ENCODE results near the gene TMEM156.
A peak's percentile ranks its signal among the peaks of the same experiment; 100 is the strongest.

TMEM156 gene

DNA sequence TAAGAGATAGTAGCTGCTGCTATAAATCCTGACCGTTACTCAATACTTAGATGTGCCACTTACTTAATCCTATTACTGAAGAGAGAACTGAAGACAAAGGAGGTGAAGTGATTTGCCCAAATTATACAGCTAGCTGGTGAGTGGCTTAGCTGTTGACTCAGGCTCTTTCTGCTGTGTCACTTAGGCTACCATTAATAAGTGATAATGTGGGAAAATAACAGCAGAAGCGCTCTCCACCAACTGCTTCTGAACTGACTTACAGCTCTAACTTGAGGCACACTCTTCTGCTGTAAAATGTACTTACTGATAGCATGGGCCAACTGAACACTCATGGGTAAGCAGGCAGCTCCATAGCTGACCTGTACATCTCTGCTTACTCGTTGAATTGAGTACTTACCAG lies 22.3 kb upstream of the TMEM156 start:
- no peak overlapping the region for H3K4me3 ChIP-seq (ENCODE audit: low read depth in 1 of 2, low read length in 2 of 2)
- no peaks in the 10 kb centered on the region for H3K36me3 ChIP-seq (ENCODE audit: control insufficient read depth in 1 of 2, insufficient read depth in 2 of 2, low read length in 2 of 2)
- H3K27me3 ChIP-seq (ENCODE audit: low read depth, low read length): no peaks in the 10 kb centered on the region
- peaks cover 0 to 6% of the 10 kb centered on the region in 2 donors for H3K4me1 ChIP-seq (ENCODE audit: control insufficient read depth in 1 of 2, insufficient read depth in 2 of 2, low read length in 2 of 2)
- H3K27ac ChIP-seq (ENCODE audit: low read length): no peak overlapping the region
- H3K9me3 ChIP-seq (ENCODE audit: control insufficient read depth in 1 of 2, low read length in 2 of 2): no peaks in the 10 kb centered on the region

DNA sequence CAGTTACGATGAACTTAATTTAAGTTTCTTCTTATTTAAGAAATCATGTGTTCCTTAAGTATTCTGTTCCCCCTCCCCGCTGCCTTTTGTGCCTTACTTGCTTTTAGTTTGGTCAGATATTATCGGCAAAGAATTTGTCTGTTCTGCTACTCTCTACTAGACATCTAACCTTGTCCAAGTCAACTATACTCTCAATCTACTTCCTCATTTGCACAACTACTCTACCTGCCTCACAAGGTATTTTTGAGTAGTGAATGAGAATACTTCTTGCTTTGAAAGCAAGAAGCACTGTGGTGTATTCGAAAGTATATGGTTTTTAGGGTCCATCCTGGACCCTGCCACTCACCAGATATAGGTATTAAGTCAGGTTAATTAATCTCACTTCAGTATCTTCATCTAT lies 21.8 kb upstream of the TMEM156 start:
- Histone ChIP-seq H3K27ac (ENCODE audit: low read length) (no peak overlapping the region), H3K27me3 (ENCODE audit: low read depth, low read length) (no peaks in the 10 kb centered on the region), H3K9me3 (ENCODE audit: control insufficient read depth in 1 of 2, low read length in 2 of 2) (no peaks in the 10 kb centered on the region), H3K4me3 (ENCODE audit: low read depth in 1 of 2, low read length in 2 of 2) (no peak overlapping the region), H3K4me1 (ENCODE audit: control insufficient read depth in 1 of 2, insufficient read depth in 2 of 2, low read length in 2 of 2) (peaks cover 0 to 6% of the 10 kb centered on the region in 2 donors), H3K36me3 (ENCODE audit: control insufficient read depth in 1 of 2, insufficient read depth in 2 of 2, low read length in 2 of 2) (no peaks in the 10 kb centered on the region)

DNA sequence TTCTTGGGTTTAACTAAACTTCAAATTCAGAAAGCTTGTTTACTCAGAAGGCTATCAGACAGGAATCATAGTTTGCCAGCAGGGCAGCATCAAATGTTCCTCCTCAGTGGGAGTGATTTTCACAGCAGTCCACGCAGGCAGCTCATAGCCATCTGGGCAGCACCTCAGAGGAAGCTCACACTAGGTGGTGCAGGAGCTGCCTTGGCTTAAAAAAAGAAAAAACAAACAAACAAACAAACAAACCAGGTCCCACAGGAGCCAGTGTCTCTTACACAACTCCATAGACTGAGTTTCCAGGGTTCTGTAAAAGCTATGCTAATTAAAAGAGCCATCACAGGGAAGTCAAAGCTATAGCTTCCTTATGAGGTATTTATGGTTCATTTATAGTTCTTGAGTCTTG lies 19.3 kb upstream of the TMEM156 start:
- Histone ChIP-seq H3K4me3 (ENCODE audit: low read depth in 1 of 2, low read length in 2 of 2) (no peak overlapping the region), H3K4me1 (ENCODE audit: control insufficient read depth in 1 of 2, insufficient read depth in 2 of 2, low read length in 2 of 2) (peaks cover 6 to 21% of the 10 kb centered on the region in 2 donors), H3K27me3 (ENCODE audit: low read depth, low read length) (no peaks in the 10 kb centered on the region), H3K27ac (ENCODE audit: low read length) (no peak overlapping the region), H3K36me3 (ENCODE audit: control insufficient read depth in 1 of 2, insufficient read depth in 2 of 2, low read length in 2 of 2) (no peaks in the 10 kb centered on the region), H3K9me3 (ENCODE audit: control insufficient read depth in 1 of 2, low read length in 2 of 2) (no peaks in the 10 kb centered on the region)

DNA sequence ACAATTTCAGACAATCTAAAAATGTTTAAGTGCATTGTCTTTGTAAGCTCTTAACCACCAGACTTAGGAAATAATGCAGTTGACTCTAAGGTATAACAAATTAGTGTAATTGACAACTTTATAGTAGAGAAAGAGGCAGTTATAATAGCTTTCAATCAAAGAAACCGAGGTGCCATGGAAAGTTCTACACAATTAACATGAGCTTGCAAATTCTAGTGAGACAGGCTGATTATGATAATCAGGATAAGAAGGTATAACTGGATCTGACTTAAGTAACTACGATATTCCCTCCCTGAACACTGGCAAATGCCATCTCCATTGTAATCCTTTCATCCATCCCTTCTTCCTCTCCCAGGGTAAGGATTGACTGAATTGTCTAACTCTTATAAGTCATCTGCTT lies 18.4 kb upstream of the TMEM156 start:
- H3K36me3 ChIP-seq (ENCODE audit: control insufficient read depth in 1 of 2, insufficient read depth in 2 of 2, low read length in 2 of 2): no peaks in the 10 kb centered on the region
- no peaks in the 10 kb centered on the region for H3K9me3 ChIP-seq (ENCODE audit: control insufficient read depth in 1 of 2, low read length in 2 of 2)
- peaks cover 6 to 28% of the 10 kb centered on the region in 2 donors for H3K4me1 ChIP-seq (ENCODE audit: control insufficient read depth in 1 of 2, insufficient read depth in 2 of 2, low read length in 2 of 2)
- H3K27ac ChIP-seq (ENCODE audit: low read length): no peak overlapping the region
- no peaks in the 10 kb centered on the region for H3K27me3 ChIP-seq (ENCODE audit: low read depth, low read length)
- no peak overlapping the region for H3K4me3 ChIP-seq (ENCODE audit: low read depth in 1 of 2, low read length in 2 of 2)

DNA sequence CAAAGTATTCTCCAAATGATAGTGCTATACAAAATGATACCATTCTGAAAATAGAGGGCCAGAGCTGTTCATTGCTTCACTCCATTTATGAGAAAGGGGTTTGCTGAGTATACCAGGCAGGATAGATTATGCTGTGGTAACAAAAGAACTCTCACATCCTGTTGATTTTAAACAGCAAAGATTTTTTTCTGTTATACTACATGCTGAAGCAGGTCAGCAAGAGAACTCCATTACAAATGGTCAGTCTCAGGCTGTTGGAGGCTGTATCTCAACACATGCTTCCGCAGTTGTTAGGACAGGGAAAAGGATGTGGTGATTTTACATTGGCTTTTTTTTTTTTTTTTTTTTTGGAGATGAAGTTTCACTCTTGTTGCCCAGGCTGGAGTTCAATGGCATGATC lies 16.1 kb upstream of the TMEM156 start:
- H3K36me3 ChIP-seq (ENCODE audit: control insufficient read depth in 1 of 2, insufficient read depth in 2 of 2, low read length in 2 of 2): no peaks in the 10 kb centered on the region
- H3K9me3 ChIP-seq (ENCODE audit: control insufficient read depth in 1 of 2, low read length in 2 of 2): no peaks in the 10 kb centered on the region
- H3K27me3 ChIP-seq (ENCODE audit: low read depth, low read length): no peaks in the 10 kb centered on the region
- H3K4me3 ChIP-seq (ENCODE audit: low read depth in 1 of 2, low read length in 2 of 2): no peak overlapping the region
- H3K27ac ChIP-seq (ENCODE audit: low read length): no peak overlapping the region
- H3K4me1 ChIP-seq (ENCODE audit: control insufficient read depth in 1 of 2, insufficient read depth in 2 of 2, low read length in 2 of 2): peaks cover 14 to 31% of the 10 kb centered on the region in 2 donors

DNA sequence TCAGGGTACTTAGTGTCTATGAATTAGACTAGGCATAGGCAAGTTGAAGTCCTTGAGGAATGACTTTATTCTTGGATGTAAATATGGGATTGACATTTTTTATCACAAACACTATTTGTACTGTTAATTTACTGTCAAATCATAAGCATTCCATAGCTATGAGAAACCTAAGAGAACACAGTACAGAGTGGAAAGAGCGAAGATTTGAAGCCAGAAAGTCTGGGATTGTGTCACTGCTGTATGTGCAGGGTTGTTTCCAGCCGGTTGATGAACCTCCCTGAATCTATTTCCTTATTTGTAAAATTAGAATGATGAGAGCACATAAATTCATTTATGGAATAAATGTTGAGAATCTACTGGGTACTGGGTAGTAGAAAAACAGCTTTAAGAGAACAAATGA lies 15.5 kb upstream of the TMEM156 start:
- H3K4me3 ChIP-seq (ENCODE audit: low read depth in 1 of 2, low read length in 2 of 2): no peak overlapping the region
- H3K9me3 ChIP-seq (ENCODE audit: control insufficient read depth in 1 of 2, low read length in 2 of 2): no peaks in the 10 kb centered on the region
- H3K27me3 ChIP-seq (ENCODE audit: low read depth, low read length): no peaks in the 10 kb centered on the region
- no peak overlapping the region for H3K27ac ChIP-seq (ENCODE audit: low read length)
- H3K36me3 ChIP-seq (ENCODE audit: control insufficient read depth in 1 of 2, insufficient read depth in 2 of 2, low read length in 2 of 2): no peaks in the 10 kb centered on the region
- H3K4me1 ChIP-seq (ENCODE audit: control insufficient read depth in 1 of 2, insufficient read depth in 2 of 2, low read length in 2 of 2): peaks cover 14 to 30% of the 10 kb centered on the region in 2 donors

DNA sequence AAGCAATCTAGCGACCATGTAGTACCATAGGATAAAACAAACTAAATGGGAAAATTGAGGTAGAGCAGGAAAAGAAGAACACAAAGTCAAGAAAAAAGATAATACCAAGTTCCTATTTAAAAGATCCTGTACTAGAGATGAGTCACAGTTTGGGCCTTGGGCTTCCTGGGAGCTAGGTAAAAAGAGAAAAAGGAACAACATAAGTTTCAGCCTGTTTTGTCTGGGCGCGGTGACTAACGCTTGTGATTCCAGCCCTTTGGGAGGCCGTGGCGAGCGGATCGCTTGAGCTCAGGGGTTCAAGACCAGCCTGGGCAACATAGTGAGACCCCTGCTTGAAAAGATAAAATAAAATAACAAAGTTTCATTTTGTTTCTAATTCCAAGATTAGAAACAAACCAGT lies 14.0 kb upstream of the TMEM156 start:
- peak overlapping the region; percentile 86 for H3K27ac ChIP-seq (ENCODE audit: low read length)
- H3K4me3 ChIP-seq (ENCODE audit: low read depth in 1 of 2, low read length in 2 of 2): peak overlapping the region; percentile 75 to 79
- peaks cover 14 to 30% of the 10 kb centered on the region in 2 donors for H3K4me1 ChIP-seq (ENCODE audit: control insufficient read depth in 1 of 2, insufficient read depth in 2 of 2, low read length in 2 of 2)
- H3K27me3 ChIP-seq (ENCODE audit: low read depth, low read length): no peaks in the 10 kb centered on the region
- H3K36me3 ChIP-seq (ENCODE audit: control insufficient read depth in 1 of 2, insufficient read depth in 2 of 2, low read length in 2 of 2): no peaks in the 10 kb centered on the region
- H3K9me3 ChIP-seq (ENCODE audit: control insufficient read depth in 1 of 2, low read length in 2 of 2): no peaks in the 10 kb centered on the region

DNA sequence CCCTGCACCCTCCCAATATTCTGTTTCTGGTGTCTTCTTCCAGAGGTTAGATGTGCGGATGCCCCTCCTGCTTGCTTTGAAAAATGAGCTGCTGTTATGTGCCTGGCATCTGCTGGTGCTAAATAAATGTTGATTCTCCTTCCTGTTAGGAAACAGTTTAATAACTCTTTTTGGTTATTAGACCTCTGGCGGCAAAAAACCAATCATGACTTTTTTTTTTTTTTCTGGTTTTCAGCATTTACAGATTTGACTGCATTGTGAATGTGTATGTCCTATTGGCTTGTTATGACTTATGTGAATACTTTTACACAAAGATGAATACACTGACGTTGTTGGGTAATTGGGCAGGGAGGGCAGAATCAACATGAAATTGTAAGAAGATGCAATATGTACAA lies 13.6 kb upstream of the TMEM156 start:
- peak overlapping the region; percentile 86 for H3K27ac ChIP-seq (ENCODE audit: low read length)
- peaks cover 14 to 30% of the 10 kb centered on the region in 2 donors for H3K4me1 ChIP-seq (ENCODE audit: control insufficient read depth in 1 of 2, insufficient read depth in 2 of 2, low read length in 2 of 2)
- H3K4me3 ChIP-seq (ENCODE audit: low read depth in 1 of 2, low read length in 2 of 2): peak overlapping the region; percentile 75 to 79
- no peaks in the 10 kb centered on the region for H3K36me3 ChIP-seq (ENCODE audit: control insufficient read depth in 1 of 2, insufficient read depth in 2 of 2, low read length in 2 of 2)
- no peaks in the 10 kb centered on the region for H3K27me3 ChIP-seq (ENCODE audit: low read depth, low read length)
- H3K9me3 ChIP-seq (ENCODE audit: control insufficient read depth in 1 of 2, low read length in 2 of 2): no peaks in the 10 kb centered on the region

DNA sequence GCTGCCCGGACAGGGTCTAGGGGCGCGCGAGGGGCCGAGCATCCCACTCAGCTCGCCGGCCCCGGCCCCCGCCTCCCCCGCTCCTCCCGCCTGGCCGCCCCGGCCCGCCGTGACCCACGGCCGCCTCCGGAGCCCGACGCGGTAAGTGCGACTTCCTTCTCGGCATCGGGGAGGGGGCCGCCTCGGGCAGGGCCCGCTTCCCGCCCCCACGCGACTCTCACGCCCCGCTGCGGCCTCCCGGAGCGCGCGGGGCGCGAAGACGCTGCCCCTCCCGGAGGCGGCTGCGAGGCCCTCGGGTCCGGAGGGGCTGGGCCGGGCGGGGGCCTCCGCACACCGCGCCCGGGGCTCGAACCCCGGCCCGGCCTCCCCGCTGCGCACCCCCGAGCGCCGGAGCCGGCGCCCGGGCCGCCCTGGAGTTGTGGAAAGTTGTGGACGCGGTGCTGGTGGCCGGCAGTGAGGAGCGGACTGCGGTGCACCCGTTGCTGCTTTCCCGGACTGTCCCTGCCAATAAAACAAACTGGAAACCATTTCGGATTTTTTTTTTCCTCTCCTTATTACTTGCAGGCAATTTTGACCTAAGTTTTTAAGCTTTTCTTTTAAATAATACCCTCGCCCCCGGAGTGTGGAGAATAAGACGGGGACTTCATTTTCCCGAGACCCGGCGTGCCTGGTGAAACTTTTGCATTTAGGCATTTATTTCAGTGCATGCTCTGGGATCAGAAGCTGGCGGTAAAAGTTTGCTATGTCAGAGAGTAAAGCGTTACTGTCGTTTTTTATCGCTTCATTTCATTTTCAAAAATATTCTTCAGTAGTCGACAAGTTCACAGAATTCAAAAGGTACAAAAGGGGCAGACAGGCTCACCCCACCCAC lies 13.0 kb upstream of the TMEM156 start:
- peak overlapping the region; percentile 86 for H3K27ac ChIP-seq (ENCODE audit: low read length)
- H3K36me3 ChIP-seq (ENCODE audit: control insufficient read depth in 1 of 2, insufficient read depth in 2 of 2, low read length in 2 of 2): no peaks in the 10 kb centered on the region
- peak overlapping the region; percentile 75 to 79 for H3K4me3 ChIP-seq (ENCODE audit: low read depth in 1 of 2, low read length in 2 of 2)
- no peaks in the 10 kb centered on the region for H3K9me3 ChIP-seq (ENCODE audit: control insufficient read depth in 1 of 2, low read length in 2 of 2)
- no peaks in the 10 kb centered on the region for H3K27me3 ChIP-seq (ENCODE audit: low read depth, low read length)
- H3K4me1 ChIP-seq (ENCODE audit: control insufficient read depth in 1 of 2, insufficient read depth in 2 of 2, low read length in 2 of 2): peaks cover 14 to 30% of the 10 kb centered on the region in 2 donors

DNA sequence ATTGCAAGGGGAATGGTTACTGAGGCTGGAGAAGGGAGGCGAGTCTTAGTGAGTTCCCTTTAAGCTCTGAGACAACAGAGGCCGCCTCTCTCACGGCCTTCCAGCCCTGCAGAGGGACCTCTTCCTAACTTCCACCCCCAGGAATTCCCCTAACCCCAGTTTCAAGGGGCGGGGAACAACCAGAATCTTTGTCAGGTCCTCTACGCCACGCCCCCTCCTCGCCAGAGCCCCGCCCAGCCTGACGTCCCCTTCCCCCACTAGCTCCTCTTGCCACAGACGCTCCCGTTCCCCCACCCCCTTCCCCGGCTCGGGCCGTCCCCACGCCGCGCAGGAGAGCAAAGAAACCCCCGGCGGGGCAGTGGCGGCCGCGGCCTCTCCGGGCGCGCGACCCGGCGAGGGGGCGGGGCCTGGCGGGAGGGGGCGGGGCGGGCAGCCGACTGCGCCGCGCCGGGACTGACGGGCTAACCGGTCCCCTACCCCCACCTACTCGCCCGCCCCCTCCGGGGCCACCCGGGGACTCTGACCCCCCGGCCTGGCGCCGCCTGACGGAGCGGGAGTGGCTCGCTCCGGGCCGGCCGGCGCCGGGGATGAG lies 12.3 kb upstream of the TMEM156 start:
- Histone ChIP-seq H3K27ac (ENCODE audit: low read length) (peak overlapping the region; percentile 74), H3K27me3 (ENCODE audit: low read depth, low read length) (no peaks in the 10 kb centered on the region), H3K4me3 (ENCODE audit: low read depth in 1 of 2, low read length in 2 of 2) (peak overlapping the region; percentile 59 to 75), H3K36me3 (ENCODE audit: control insufficient read depth in 1 of 2, insufficient read depth in 2 of 2, low read length in 2 of 2) (no peaks in the 10 kb centered on the region), H3K4me1 (ENCODE audit: control insufficient read depth in 1 of 2, insufficient read depth in 2 of 2, low read length in 2 of 2) (peaks cover 14 to 30% of the 10 kb centered on the region in 2 donors), H3K9me3 (ENCODE audit: control insufficient read depth in 1 of 2, low read length in 2 of 2) (no peaks in the 10 kb centered on the region)

DNA sequence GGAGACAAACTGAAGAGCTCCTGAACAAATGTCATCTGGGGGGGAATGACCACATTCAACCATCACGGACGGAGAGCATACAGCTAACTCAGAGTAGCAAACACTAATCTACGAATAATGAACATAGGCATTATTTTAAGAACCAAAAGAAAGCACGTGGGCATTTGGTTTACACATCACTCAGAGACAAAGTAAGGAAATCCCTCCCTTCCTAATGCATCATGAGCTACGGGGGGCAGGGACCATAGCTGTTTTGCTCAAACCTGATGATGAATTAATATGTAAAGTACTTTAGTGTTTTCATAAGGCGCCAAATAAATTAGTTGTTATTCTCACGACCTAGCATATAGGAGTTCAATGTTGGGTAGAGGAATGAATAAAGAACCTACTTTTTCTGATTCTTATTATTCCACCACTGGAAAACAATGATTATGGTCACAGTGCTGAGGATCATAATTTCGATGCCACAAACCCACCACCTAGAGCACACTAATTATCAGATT lies 11.7 kb upstream of the TMEM156 start:
- peak overlapping the region; percentile 74 for H3K27ac ChIP-seq (ENCODE audit: low read length)
- H3K27me3 ChIP-seq (ENCODE audit: low read depth, low read length): no peaks in the 10 kb centered on the region
- no peaks in the 10 kb centered on the region for H3K9me3 ChIP-seq (ENCODE audit: control insufficient read depth in 1 of 2, low read length in 2 of 2)
- H3K4me3 ChIP-seq (ENCODE audit: low read depth in 1 of 2, low read length in 2 of 2): peak overlapping the region; percentile 59 to 75
- H3K4me1 ChIP-seq (ENCODE audit: control insufficient read depth in 1 of 2, insufficient read depth in 2 of 2, low read length in 2 of 2): peaks cover 14 to 30% of the 10 kb centered on the region in 2 donors
- H3K36me3 ChIP-seq (ENCODE audit: control insufficient read depth in 1 of 2, insufficient read depth in 2 of 2, low read length in 2 of 2): no peaks in the 10 kb centered on the region
